Measurements from ENCODE around the gene ARMS2.

- no peak for TF ChIP-seq POLR2AphosphoS5 (IDR thresholded peaks at IDR 0.05; ENCODE audit: low read depth, low read length)
- no peak for TF ChIP-seq TAF1 (IDR thresholded peaks at IDR 0.05; ENCODE audit: low read depth, low read length)
Measured at GRCh38 chr10:122417667-122418066, 36.8 kb upstream of the ARMS2 start.
